ENCODE data around the gene DMKN. TPM values are rescaled to one million over a fixed set of nuclear protein-coding genes. Genes with fewer than 3 reads are reported as not detected.

DMKN gene
- total RNA-seq, 2 donors from 2014 or later, result 50.9 to 80.5 TPM

DNA sequence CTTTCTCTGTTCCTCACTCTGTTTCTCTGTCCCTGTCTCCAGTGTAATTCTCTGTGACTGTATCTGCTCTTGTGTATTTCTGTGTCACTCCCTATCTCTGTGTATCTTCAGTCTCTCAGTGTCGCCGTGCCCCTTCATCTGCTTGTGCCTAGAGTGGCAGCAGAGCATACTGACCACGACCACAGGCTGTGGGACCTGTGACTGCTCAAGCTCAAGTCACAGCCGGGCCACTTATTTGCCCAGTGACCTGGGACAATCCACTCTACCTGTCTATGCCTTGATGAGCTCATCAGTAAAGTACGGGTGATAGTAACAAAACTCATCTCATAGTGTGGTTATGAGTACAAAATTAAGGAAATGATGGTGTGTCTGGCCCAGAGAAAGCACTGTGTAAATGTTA is 40.6 kb upstream of the DMKN start:
- Histone ChIP-seq H3K36me3 (no peaks in the 10 kb centered on the region), H3K27ac (no peak overlapping the region), H3K9me3 (no peaks in the 10 kb centered on the region), H3K27me3 (replicated peaks; ENCODE audit: insufficient read depth) (peaks cover 4% of the 10 kb centered on the region), H3K4me3 (no peak overlapping the region), H3K4me1 (replicated peaks) (no peaks in the 10 kb centered on the region)
- intact Hi-C loops (cut with DNase I), result no loop called here
- DNase-seq (ENCODE audit: low spot score), result no peak
- TF ChIP-seq POLR2AphosphoS5 (IDR thresholded peaks at IDR 0.05), result no peak
- TF ChIP-seq POLR2A (IDR thresholded peaks at IDR 0.05), result no peak
- TF ChIP-seq, protein P1, sequence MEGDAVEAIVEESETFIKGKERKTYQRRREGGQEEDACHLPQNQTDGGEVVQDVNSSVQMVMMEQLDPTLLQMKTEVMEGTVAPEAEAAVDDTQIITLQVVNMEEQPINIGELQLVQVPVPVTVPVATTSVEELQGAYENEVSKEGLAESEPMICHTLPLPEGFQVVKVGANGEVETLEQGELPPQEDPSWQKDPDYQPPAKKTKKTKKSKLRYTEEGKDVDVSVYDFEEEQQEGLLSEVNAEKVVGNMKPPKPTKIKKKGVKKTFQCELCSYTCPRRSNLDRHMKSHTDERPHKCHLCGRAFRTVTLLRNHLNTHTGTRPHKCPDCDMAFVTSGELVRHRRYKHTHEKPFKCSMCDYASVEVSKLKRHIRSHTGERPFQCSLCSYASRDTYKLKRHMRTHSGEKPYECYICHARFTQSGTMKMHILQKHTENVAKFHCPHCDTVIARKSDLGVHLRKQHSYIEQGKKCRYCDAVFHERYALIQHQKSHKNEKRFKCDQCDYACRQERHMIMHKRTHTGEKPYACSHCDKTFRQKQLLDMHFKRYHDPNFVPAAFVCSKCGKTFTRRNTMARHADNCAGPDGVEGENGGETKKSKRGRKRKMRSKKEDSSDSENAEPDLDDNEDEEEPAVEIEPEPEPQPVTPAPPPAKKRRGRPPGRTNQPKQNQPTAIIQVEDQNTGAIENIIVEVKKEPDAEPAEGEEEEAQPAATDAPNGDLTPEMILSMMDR (IDR thresholded peaks at IDR 0.05), result no peak
- 62% methylated on average over 5 of the region's 5 CpGs for WGBS

DNA sequence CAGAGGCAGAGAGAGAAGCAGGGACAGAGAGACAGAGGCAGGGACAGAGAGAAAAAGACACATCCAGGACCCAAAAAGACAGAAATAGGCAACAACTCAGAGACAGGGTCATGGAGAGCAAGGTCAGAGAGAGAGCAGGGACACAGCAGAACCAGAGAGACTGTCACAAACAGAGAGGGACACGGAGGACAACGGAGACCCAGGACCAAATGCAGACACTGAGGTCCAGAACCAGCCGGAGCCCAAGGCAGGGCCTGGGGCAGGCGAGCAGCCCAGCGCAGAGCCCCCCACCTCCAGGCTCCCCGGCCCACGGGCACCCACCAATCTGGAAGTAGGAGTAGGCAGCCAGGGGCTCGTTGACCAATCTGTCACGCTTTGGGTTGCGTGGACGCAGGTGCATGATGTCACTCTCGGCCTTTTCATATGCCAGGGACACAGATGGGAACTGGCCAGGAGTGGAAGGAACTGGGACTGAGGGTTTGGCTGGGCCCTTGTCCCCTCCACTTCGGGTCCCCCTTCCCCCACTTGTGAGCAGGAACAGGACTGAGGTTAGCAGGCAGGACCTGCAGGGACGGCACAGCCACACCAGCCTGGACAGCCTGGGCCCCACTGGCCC is 40.0 kb upstream of the DMKN start:
- H3K36me3 ChIP-seq, result no peaks in the 10 kb centered on the region
- WGBS, result 69% methylated on average over 14 of the region's 14 CpGs
- no peak for TF ChIP-seq POLR2A (IDR thresholded peaks at IDR 0.05)
- no peak for TF ChIP-seq POLR2AphosphoS5 (IDR thresholded peaks at IDR 0.05)
- TF ChIP-seq, protein P1 (IDR thresholded peaks at IDR 0.05), result no peak
- no peaks in the 10 kb centered on the region for H3K4me1 ChIP-seq (replicated peaks)
- no peak for DNase-seq (ENCODE audit: low spot score)
- no peak overlapping the region for H3K4me3 ChIP-seq
- H3K27ac ChIP-seq, result no peak overlapping the region
- H3K27me3 ChIP-seq (replicated peaks; ENCODE audit: insufficient read depth), result peaks cover 4% of the 10 kb centered on the region
- no peaks in the 10 kb centered on the region for H3K9me3 ChIP-seq
- intact Hi-C loops (cut with DNase I), result no loop called here

DNA sequence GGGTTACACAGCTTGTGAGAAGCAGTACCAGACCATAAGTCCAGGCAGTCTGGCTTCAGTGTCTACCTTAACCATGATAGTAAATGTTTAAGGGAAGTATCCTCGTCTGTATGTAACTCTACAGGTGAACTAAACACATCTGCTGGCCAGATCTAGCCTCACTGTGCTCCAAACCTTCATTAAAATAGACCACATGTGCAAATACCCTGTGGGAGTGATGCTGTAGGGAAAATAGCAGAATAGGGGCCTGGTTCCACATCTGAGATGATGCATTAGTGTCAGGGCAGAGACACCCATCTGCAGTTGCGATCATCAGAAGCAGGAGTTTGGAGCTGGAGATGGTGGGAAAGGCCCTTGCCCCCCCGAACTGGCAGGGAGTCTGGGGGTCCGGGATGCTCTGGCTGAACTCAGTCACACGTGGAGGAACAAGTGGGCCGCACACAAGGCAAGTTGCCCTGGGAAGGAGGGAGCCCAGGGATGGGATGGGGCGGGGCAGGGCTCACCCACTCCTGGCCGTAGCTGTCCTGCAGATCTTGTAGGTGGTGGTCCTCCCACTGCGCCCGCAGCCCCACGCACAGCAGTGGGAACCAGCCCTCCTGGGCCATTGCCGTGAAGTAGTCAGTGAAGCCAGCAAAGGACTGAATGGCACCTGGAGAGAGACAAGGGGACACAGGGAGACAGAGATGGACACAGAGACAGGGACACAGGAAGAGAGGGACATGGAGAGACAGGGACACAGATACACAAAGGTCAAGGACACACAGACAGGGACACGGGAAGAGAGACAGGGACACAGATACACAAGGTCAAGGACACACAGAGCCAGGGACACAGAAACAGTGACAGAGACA is 39.3 kb upstream of the DMKN start:
- WGBS, result 69% methylated on average over 13 of the region's 13 CpGs
- Histone ChIP-seq H3K36me3 (no peaks in the 10 kb centered on the region), H3K27ac (no peak overlapping the region), H3K4me3 (no peak overlapping the region), H3K4me1 (replicated peaks) (no peaks in the 10 kb centered on the region), H3K9me3 (no peaks in the 10 kb centered on the region), H3K27me3 (replicated peaks; ENCODE audit: insufficient read depth) (no peaks in the 10 kb centered on the region)
- TF ChIP-seq, protein P1 (IDR thresholded peaks at IDR 0.05), result no peak
- TF ChIP-seq POLR2AphosphoS5 (IDR thresholded peaks at IDR 0.05) (no peak), POLR2A (IDR thresholded peaks at IDR 0.05) (no peak)
- intact Hi-C loops (cut with DNase I), result no loop called here
- no peak for DNase-seq (ENCODE audit: low spot score)

DNA sequence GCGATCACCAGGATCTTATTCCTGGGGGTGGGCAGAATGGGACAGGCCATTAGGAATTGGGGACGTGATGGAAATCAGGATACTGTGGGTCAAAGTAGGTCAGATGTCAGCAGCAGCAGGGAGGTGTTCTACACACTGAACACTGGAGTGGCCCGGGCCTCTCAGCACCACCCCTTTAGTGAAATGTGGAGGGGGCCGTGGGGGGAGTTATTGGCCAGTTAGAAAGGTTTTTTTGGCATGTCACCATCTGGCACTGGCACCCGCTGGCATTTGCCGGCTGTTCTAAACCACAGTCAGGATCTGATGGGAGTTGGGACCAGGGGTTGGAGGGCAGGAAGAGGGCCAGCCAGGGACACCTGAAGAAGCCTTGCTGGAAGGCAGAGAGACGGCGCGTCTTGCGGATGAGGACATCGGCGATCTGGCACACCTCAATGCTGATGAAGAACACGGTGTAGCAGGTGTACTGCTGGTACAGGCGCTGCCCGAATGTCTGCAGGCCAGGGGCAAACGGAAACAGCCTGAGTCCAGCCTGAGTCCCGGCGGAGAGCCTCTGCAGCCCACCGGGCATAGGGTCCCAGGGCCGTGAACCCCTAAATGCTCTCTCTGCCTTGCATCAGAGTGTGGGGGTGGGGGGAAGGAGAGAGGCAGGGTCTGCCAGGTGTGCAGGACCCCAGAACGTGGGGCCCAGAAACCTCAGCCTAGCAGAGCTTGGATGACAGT is 37.8 kb upstream of the DMKN start:
- intact Hi-C loops (cut with DNase I), result no loop called here
- Histone ChIP-seq H3K9me3 (no peaks in the 10 kb centered on the region), H3K36me3 (no peaks in the 10 kb centered on the region), H3K27me3 (replicated peaks; ENCODE audit: insufficient read depth) (no peaks in the 10 kb centered on the region), H3K27ac (no peak overlapping the region), H3K4me1 (replicated peaks) (peaks cover 4% of the 10 kb centered on the region), H3K4me3 (no peak overlapping the region)
- 78% methylated on average over 21 of the region's 21 CpGs for WGBS
- DNase-seq (ENCODE audit: low spot score), result no peak
- TF ChIP-seq, protein P1 (IDR thresholded peaks at IDR 0.05), result no peak
- no peak for TF ChIP-seq POLR2A (IDR thresholded peaks at IDR 0.05)
- no peak for TF ChIP-seq POLR2AphosphoS5 (IDR thresholded peaks at IDR 0.05)
